Measurements from ENCODE around the gene NUCB1.
"Not testable (repeated sequence)": the region's sequence is repeated elsewhere in the genome, so short reads cannot be mapped to it uniquely, and the experiment has no call there.

- TF ChIP-seq, protein P1, sequence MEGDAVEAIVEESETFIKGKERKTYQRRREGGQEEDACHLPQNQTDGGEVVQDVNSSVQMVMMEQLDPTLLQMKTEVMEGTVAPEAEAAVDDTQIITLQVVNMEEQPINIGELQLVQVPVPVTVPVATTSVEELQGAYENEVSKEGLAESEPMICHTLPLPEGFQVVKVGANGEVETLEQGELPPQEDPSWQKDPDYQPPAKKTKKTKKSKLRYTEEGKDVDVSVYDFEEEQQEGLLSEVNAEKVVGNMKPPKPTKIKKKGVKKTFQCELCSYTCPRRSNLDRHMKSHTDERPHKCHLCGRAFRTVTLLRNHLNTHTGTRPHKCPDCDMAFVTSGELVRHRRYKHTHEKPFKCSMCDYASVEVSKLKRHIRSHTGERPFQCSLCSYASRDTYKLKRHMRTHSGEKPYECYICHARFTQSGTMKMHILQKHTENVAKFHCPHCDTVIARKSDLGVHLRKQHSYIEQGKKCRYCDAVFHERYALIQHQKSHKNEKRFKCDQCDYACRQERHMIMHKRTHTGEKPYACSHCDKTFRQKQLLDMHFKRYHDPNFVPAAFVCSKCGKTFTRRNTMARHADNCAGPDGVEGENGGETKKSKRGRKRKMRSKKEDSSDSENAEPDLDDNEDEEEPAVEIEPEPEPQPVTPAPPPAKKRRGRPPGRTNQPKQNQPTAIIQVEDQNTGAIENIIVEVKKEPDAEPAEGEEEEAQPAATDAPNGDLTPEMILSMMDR (IDR thresholded peaks at IDR 0.05; ENCODE audit: insufficient read depth, low read length, poor library complexity, severe bottlenecking): not testable (repeated sequence)
- TF ChIP-seq EZH2phosphoT487 (conservative IDR thresholded peaks at IDR 0.05; ENCODE audit: low read length): not testable (repeated sequence)
These were observed 744 bp upstream of the NUCB1 start for GRCh38 chr19:48899386-48899749.
